ENCODE results near the gene ZKSCAN2.
A peak's percentile ranks its signal among the peaks of the same experiment; 100 is the strongest.

Gene ZKSCAN2

GRCh38 chr16:25257470-25257955 is at the start of gene ZKSCAN2:
Gene ZKSCAN2, minus strand, starts transcription at chr16:25257845. Its CDS starts 718 bp downstream, at chr16:25257127.
- TF ChIP-seq, protein P1, sequence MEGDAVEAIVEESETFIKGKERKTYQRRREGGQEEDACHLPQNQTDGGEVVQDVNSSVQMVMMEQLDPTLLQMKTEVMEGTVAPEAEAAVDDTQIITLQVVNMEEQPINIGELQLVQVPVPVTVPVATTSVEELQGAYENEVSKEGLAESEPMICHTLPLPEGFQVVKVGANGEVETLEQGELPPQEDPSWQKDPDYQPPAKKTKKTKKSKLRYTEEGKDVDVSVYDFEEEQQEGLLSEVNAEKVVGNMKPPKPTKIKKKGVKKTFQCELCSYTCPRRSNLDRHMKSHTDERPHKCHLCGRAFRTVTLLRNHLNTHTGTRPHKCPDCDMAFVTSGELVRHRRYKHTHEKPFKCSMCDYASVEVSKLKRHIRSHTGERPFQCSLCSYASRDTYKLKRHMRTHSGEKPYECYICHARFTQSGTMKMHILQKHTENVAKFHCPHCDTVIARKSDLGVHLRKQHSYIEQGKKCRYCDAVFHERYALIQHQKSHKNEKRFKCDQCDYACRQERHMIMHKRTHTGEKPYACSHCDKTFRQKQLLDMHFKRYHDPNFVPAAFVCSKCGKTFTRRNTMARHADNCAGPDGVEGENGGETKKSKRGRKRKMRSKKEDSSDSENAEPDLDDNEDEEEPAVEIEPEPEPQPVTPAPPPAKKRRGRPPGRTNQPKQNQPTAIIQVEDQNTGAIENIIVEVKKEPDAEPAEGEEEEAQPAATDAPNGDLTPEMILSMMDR (IDR thresholded peaks at IDR 0.05; ENCODE audit: low read depth, low read length, missing control alignments): no peak
- in situ Hi-C loops (cut with HindIII; ENCODE audit: low pct_ligation_motif_present, low sequenced_read_pairs): no loop called here
- Histone ChIP-seq H3K27me3 (replicated peaks) (no peaks in the 10 kb centered on the region), H3K27ac (peak within 1 kb of the TSS; percentile 97), H3K4me3 (ENCODE audit: low read depth, low read length) (peak within 1 kb of the TSS; percentile 77), H3K36me3 (replicated peaks) (peaks cover 11% of the 10 kb centered on the region)
- peak; percentile 75 for DNase-seq

GRCh38 chr16:25299792-25300590 is 42.3 kb upstream of the ZKSCAN2 start:
- no peaks in the 10 kb centered on the region for H3K27me3 ChIP-seq (replicated peaks)
- H3K4me3 ChIP-seq (ENCODE audit: low read depth, low read length): no peak overlapping the region
- no peak for DNase-seq
- H3K27ac ChIP-seq: no peak overlapping the region
- no peaks in the 10 kb centered on the region for H3K36me3 ChIP-seq (replicated peaks)
- in situ Hi-C loops (cut with HindIII; ENCODE audit: low pct_ligation_motif_present, low sequenced_read_pairs): no loop called here
- TF ChIP-seq, protein P1 (IDR thresholded peaks at IDR 0.05; ENCODE audit: low read depth, low read length, missing control alignments): no peak

- no peak for DNase-seq
- Histone ChIP-seq H3K27ac (no peak overlapping the region), H3K4me3 (ENCODE audit: low read depth, low read length) (no peak overlapping the region), H3K27me3 (replicated peaks) (no peaks in the 10 kb centered on the region), H3K36me3 (replicated peaks) (no peaks in the 10 kb centered on the region)
- TF ChIP-seq, protein P1 (IDR thresholded peaks at IDR 0.05; ENCODE audit: low read depth, low read length, missing control alignments): no peak
- in situ Hi-C loops (cut with HindIII; ENCODE audit: low pct_ligation_motif_present, low sequenced_read_pairs): no loop called here
Observed at GRCh38 chr16:25298165-25298872, 40.7 kb upstream of the ZKSCAN2 start.

DNA sequence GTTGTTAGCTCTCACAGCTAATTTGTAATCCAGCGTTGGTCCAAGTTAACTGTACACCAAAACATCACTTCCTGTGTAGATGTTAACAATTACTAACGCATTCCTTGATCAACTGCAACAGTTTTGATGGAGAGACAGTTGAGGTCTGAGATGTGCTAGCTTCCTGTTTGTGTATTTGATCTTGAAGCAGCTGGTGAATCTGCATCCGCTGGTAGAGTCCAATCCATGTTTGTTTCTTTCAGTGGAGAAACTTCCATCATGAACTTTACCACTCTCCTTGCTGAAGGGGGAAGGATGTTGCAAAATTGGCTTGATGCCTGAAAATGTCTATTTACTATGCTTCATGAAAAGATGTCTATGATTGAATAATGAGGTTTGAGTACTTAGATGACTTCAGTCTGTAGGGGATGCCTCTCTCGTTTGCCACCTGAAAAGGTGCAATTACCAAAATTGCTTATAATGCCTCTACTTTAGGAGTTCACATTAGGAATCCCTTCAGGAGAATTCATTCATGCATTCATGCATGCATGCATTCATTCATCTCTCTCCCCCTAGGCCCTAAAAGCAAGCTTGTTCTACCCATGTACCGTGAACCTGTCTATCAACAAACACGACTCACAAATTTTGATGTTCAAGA is 39.6 kb upstream of the ZKSCAN2 start:
- Histone ChIP-seq H3K27me3 (replicated peaks) (no peaks in the 10 kb centered on the region), H3K36me3 (replicated peaks) (no peaks in the 10 kb centered on the region), H3K27ac (no peak overlapping the region), H3K4me3 (ENCODE audit: low read depth, low read length) (no peak overlapping the region)
- no peak for DNase-seq
- in situ Hi-C loops (cut with HindIII; ENCODE audit: low pct_ligation_motif_present, low sequenced_read_pairs): no loop called here
- TF ChIP-seq, protein P1 (IDR thresholded peaks at IDR 0.05; ENCODE audit: low read depth, low read length, missing control alignments): no peak

GRCh38 chr16:25291580-25291979 is 33.9 kb upstream of the ZKSCAN2 start:
- no peaks in the 10 kb centered on the region for H3K27me3 ChIP-seq (replicated peaks)
- TF ChIP-seq, protein P1 (IDR thresholded peaks at IDR 0.05; ENCODE audit: low read depth, low read length, missing control alignments): no peak
- no peak overlapping the region for H3K27ac ChIP-seq
- no peak for DNase-seq
- in situ Hi-C loops (cut with HindIII; ENCODE audit: low pct_ligation_motif_present, low sequenced_read_pairs): no loop called here
- H3K36me3 ChIP-seq (replicated peaks): no peaks in the 10 kb centered on the region
- no peak overlapping the region for H3K4me3 ChIP-seq (ENCODE audit: low read depth, low read length)

Measured in brain microvascular endothelial cell (primary cell).